NCI-H510A (cell line): ENCODE data around the gene SIPA1.
"Not testable (repeated sequence)": the region's sequence is repeated elsewhere in the genome, so short reads cannot be mapped to it uniquely, and the experiment has no call there.

Source experiments
- DNase-seq: peaks from one replicate; lab custom pipeline; 2025; lab: John Stamatoyannopoulos, UW

SIPA1 gene

GRCh38 chr11:65645710-65646109, 7.8 kb downstream of the SIPA1 start:
- DNase-seq = no peak

GRCh38 chr11:65646288-65646957, 8.5 kb downstream of the SIPA1 start:
- no peak for DNase-seq

- DNase-seq = no peak
Measured at GRCh38 chr11:65646958-65647701, 9.2 kb downstream of the SIPA1 start.

- DNase-seq = no peak
Measured at GRCh38 chr11:65648997-65649493, 11.1 kb downstream of the SIPA1 start.

GRCh38 chr11:65649656-65650546, 12.0 kb downstream of the SIPA1 start:
- no peak for DNase-seq

- no peak for DNase-seq
Measured at GRCh38 chr11:65650547-65651338, 12.8 kb downstream of the SIPA1 start.

GRCh38 chr11:65651339-65651588, 13.4 kb downstream of the SIPA1 start:
- no peak for DNase-seq

- no peak for DNase-seq
Measured at GRCh38 chr11:65651589-65652510, 13.9 kb downstream of the SIPA1 start.

GRCh38 chr11:65652511-65653228, 14.8 kb downstream of the SIPA1 start:
- peak; percentile 80 for DNase-seq

- no peak for DNase-seq
Measured at GRCh38 chr11:65653229-65654225, 15.6 kb downstream of the SIPA1 start.

- DNase-seq = no peak
Measured at GRCh38 chr11:65654375-65655349, 16.8 kb downstream of the SIPA1 start.

GRCh38 chr11:65655570-65656332, 17.9 kb downstream of the SIPA1 start:
- DNase-seq = no peak

GRCh38 chr11:65657426-65657825, 19.5 kb downstream of the SIPA1 start:
- DNase-seq = no peak

GRCh38 chr11:65658174-65659021, 20.5 kb downstream of the SIPA1 start:
- DNase-seq = no peak

GRCh38 chr11:65660038-65660437, 22.1 kb downstream of the SIPA1 start:
- no peak for DNase-seq

GRCh38 chr11:65660908-65661307, 23.0 kb downstream of the SIPA1 start:
- DNase-seq = not testable (repeated sequence)
